Measurements from ENCODE around the gene CLBA1.

CLBA1 gene

DNA sequence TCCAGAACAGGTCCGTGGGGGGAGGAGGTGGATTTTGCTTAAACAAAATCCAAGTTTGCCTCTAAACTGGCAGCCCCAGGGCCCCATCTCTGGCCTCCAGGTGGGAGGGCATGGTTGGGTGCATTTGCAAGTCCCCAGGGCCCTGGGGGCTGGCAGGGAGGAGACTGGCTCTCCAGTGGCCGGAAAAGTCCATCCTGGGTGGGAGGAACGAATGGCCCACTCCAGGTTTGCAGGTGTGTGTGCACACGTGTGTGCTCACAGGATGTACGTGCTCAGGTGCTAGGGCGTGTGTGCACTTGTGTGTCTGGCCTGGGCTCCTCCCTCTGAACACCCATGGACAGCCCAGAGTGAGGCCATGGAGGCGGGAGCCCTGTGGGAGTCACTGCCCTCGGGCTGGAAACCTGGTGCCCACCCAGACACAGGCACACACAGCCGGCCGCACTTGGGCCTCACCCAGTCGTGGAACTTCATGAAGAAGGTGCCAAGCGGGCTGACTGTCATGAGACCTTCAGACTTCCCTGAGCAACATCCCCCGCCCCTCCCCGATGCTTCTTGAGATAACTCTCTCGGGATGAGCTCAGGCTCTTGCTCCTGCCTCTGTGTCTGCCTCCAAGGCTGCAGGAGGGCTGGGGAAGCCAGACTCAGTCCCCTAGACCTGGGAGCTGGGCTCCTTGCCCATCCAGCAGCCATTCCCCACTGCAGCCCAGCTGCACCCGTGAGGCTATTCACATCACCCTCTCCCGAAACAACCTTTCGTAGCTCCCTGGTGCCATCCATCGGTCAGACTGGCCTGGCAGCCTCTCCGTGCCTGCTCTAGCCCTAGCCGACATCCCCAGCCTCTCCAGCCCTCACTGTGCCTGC is 16.8 kb upstream of the CLBA1 start:
- no peak for DNase-seq

DNA sequence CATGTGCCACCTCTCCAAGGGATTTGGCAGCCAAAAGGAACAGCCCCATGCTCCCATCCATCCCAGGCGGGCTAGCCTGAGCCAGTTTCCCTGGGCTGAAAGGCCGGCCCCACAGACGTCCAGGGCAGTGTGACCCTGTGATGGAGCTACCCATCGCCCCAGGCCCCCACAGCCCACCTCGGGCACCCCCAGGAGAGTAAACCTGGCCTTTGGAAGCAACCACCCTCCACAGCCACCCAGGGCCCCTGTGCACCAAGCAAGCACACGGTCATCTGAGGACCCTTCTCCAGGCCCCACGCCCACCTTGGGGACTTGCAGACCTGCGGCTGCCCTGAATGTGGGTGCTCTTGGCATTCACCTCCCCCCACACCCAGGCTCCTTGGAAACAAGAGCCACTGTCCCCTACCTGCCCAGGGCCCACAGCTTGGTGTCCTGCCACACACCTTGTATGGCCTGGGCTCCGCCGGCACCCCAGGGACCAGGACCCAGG is 15.8 kb upstream of the CLBA1 start:
- no peak for DNase-seq

- DNase-seq, result no peak
Measured at GRCh38 chr14:104970231-104971068, 15.1 kb upstream of the CLBA1 start.

GRCh38 chr14:104971447-104972240 is 13.9 kb upstream of the CLBA1 start:
- DNase-seq, result no peak

GRCh38 chr14:104972301-104973134 is 13.1 kb upstream of the CLBA1 start:
- no peak for DNase-seq

DNA sequence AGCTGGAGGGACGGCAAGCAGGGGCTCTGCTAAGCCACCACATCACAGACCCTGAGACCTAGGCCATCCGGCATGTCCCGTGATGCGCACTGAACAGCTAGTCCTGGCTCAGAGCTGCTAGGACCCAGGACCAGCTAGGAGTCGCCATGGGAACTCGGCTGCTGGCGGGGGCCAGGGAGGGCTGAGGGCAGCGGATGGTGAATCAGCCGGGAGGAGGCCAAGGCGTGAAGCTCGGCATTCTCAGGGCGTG is 12.5 kb upstream of the CLBA1 start:
- DNase-seq, result no peak

DNA sequence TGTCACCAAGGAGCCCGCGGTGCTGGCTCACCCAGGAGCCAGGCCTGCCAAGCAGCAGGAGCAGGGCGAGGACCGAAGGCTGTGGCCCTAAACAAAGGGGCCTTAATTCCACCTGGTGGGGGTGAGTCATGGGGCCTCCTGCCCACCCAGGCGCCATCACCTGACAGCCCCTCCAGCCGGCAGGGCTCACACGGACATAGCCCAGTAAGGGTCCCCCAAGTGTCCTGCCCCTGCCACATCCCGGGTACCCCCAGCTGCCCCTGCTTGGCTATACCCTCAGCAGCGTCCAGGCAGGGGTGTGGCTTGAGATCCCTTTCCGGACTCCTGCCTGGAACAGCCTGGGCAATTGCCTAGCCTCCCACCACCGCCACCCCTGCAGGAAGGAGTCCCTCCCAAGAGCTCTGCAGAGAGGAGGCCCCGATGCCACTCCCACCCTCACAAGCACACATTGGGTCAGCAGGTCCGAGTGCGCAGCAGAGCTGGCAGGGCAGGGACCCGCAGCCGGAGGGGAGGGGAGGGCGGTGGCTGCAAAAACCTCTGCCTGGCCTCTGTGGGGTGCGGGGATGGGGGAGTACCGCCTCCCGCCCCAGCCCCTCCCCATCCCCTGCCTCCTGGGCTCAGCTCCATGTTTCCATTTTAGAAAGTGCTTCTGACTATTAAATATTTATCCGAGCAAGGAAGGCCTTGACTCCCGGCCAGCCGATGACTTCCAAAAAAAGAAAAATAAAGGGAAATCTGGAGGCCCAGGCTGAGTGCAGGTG is 12.0 kb upstream of the CLBA1 start:
- DNase-seq, result no peak

DNA sequence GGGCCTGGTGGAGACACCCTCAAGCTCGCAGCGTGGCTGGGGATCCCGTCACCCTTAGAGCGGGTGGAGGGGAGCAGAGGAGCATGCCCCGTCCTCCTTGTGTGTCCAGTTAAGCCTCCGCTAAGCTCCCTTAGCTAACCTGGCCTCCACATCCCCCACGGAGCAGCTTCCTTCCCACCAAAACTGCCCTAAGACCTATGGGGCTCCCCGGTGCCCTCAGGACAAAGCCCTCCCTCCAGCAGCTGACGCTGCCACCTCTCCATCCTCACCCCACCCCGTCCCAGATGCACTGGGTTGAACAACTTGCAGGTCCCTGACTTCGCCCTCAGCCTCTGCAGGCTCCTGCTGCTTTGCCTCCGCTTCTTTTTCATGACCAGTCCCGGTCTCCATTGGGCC is 11.4 kb upstream of the CLBA1 start:
- no peak for DNase-seq

GRCh38 chr14:104974665-104975390 is 10.8 kb upstream of the CLBA1 start:
- no peak for DNase-seq

- DNase-seq, result peak in 1 of 2 experiments; percentile 31
Measured at GRCh38 chr14:104975481-104976197, 9.9 kb upstream of the CLBA1 start.

GRCh38 chr14:104976198-104977007 is 9.2 kb upstream of the CLBA1 start:
- peak; percentile 91 to 92 for DNase-seq

DNA sequence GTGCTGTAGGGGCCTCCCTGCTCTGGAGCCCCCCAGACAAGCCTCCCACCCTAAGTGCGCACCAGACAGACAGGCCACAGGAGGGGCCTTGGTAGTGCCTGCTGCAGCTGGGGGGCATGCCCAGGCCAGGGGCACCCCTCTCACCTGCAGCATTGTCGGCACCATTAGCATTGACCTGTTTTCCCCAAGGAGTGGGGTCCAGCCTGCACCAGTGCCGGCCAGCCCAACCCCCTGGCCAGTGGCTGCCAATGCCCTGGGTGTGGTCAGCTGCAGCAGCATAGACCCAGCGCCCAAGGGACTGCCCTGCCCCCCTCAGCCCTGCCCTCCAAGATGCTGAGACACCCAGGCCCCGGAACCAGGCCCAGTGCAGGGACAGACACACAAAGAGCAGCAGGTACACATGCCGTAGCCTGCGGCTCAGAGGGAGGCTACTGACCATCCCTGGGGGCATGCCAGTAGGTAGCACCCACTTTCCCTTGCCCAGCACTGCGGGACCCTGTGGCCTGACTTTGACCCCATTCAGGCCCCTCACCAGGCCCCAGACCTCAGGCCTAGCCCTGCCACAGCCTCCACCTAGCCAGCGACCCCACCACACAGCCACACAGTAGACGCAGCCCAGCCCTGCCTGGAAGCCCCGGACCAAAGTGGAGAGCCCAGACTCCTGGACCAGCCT is 8.4 kb upstream of the CLBA1 start:
- DNase-seq, result no peak

DNA sequence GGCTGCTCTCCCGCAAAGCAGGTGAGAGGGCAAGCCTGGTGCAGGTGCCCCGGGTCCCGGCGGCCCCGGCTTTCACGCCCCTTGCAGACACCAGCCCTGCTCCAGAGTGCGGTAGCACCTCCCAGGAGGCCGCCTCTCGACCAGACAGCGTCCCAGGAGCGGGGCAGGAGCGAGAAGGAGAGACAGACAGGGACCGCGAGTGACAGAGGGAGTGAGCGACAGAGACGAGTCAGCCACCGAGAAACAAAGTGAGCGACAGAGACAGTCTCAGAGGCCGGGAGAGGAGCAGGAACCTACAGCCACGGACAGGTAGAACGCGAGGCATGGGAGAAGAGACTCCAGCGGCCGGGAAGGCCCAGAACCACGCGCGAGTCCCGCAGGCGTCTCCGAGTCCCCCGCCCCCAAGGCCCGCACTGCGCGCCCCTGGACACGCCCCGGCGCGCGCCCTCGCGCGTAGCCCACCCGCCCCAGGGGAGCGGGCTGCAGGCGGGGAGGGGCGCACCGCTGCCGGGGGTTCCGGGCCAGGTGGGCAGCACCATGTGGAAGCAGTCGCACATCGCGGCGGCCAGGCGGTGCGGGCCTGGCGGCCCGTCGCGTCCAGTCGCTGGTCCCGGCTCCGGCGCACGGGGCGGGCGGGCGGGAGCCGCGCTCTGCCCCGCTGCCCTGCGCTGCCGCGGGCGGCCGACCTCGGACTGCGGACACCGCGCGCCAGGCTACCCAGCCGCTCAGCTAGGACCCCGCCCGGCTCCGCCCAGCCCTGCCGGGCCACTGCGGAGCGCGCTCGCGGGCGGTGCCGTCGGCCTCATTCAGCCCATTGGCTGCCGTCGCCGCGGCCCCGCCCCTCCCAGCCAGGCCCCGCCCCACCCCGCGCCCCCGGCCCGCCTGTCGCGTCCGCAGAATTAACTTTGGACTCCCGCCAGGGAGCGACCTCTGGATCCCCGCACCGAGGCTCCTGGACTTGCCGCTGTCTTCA is 7.6 kb upstream of the CLBA1 start, which contains the start of gene AHNAK2:
TSS of gene AHNAK2 (minus strand) at position 694 of the 973 bp plus-strand sequence. CDS start at position 557, 137 bp downstream.
- peak; percentile 64 to 71 for DNase-seq

DNA sequence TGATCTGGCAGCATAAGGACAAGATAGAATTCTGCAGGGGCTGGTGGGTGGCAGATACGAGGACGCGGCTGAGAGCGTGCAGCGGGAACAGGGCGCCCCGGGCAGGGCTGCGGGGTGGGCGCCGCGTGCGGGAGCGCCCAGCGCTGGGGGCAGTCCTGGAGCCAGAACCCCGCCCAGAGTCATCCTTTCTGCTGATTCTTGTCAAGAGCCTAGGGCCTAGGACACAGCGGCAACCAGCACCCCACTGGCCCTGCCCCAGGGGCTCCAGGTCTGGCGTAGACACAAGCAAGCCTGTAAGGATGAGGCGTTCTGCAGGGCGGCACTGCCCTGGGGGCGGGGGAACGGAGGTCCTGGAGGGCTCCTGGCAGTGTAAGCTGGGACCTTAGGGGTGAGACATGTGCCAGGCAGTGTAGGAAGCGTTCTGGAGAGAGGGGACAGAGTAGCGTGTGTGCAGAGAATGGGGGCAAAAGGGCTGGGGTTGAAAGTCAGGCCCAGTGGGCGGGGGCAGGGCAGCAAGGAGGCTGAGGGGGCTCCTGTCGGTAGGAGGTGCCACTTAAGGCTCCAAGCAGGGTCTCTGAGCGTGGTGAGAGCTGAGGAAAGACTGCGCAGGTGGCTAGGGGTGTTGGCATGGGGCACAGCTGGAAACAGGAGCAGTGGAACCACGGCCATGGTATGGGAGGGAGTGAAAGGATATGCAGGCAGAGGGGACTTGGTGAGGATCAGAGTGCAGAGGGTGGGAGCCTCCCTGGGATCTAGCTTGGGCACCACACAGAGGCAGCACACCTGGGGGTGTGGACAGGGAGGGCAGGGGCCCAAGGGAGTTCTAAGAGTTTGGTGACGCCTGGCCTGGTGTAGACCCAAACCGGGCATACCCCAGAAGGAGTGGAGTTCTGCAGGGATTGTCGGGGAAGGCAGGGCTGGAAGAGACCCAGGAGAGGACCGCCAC is 6.6 kb upstream of the CLBA1 start:
- DNase-seq, result no peak

DNA sequence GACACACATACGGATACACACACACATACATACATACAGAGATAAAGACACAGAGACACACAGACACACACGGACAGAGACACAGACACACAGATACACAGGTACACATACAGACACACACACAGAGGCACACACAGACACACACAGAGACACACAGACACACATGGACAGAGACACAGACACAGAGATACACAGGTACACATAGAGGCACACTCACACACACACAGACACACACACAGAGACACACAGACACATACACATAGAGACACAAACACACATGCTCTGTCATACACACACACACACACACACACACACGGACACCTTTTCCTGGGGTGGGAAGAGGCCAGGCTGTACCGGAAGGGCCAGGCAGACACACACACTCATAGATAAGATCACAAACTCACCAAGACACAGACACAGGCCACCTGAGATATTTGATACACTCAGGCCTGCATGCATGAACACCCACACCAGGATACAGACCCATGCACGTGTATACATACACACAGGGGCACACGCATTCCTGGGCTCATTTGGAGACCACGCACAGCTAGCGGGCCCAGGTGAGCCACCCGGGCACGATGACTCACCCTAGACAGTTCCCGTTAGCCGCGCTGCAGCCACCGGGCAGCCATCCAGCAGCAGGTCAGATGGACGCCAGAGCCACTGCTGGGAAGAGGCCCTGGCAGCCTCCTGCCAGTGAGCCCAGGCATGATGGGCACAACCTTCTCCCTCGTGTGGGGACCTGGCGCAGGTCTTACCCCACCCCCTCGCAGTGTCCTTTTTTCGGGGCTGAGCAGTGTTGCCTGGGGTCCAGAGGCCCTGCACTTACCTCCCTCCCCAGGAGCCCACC is 5.6 kb upstream of the CLBA1 start:
- no peak for DNase-seq
